ENCODE results near the gene PATJ.
"Not testable (repeated sequence)": the region's sequence is repeated elsewhere in the genome, so short reads cannot be mapped to it uniquely, and the experiment has no call there.

Gene PATJ

GRCh38 chr1:61724506-61724812 lies 17.8 kb upstream of the PATJ start:
- TF ChIP-seq POLR2AphosphoS5 (IDR thresholded peaks at IDR 0.05; ENCODE audit: low read depth) (no peak), SPI1 (IDR thresholded peaks at IDR 0.05; ENCODE audit: borderline replicate concordance, low read depth) (peak; percentile 29; the same call in 1 of the 2 replicates), GABPA (IDR thresholded peaks at IDR 0.05; ENCODE audit: low read depth) (no peak)
- Histone ChIP-seq H3K4me3 (replicated peaks; ENCODE audit: insufficient read depth, low read length) (peak overlapping the region; percentile 86), H3K27me3 (ENCODE audit: insufficient read depth, poor library complexity, severe bottlenecking) (no peaks in the 10 kb centered on the region), H3K27ac (replicated peaks) (peak overlapping the region; percentile 98)
- peak in 1 of 2 experiments; percentile 26 for DNase-seq (ENCODE audit: low read depth in 1 of 2, low spot score in 1 of 2)

GRCh38 chr1:61724813-61725694 lies 17.2 kb upstream of the PATJ start, which contains the start of gene TM2D1:
TM2D1 (minus strand) TSS chr1:61725141; CDS start chr1:61725120, 21 bp downstream.
- H3K27ac ChIP-seq (replicated peaks) = peak within 1 kb of the TSS; percentile 98
- TF ChIP-seq POLR2AphosphoS5 (IDR thresholded peaks at IDR 0.05; ENCODE audit: low read depth) (peak; percentile 97), REST (IDR thresholded peaks at IDR 0.05; ENCODE audit: insufficient replicate concordance, low read depth) (peak; percentile 76), GABPA (IDR thresholded peaks at IDR 0.05; ENCODE audit: low read depth) (peak; percentile 85), CTCF (IDR thresholded peaks at IDR 0.05; ENCODE audit: insufficient read depth, low read length) (no peak), SPI1 (IDR thresholded peaks at IDR 0.05; ENCODE audit: borderline replicate concordance, low read depth) (peak; percentile 87)
- no peaks in the 10 kb centered on the region for H3K27me3 ChIP-seq (ENCODE audit: insufficient read depth, poor library complexity, severe bottlenecking)
- peak; percentile 86 to 91 for DNase-seq (ENCODE audit: low read depth in 1 of 2, low spot score in 1 of 2)
- H3K4me3 ChIP-seq (replicated peaks; ENCODE audit: insufficient read depth, low read length) = peak within 1 kb of the TSS; percentile 86

- Histone ChIP-seq H3K4me3 (replicated peaks; ENCODE audit: insufficient read depth, low read length) (no peak overlapping the region), H3K27me3 (ENCODE audit: insufficient read depth, poor library complexity, severe bottlenecking) (no peaks in the 10 kb centered on the region), H3K27ac (replicated peaks) (no peak overlapping the region)
- no peak for DNase-seq (ENCODE audit: low read depth in 1 of 2, low spot score in 1 of 2)
- TF ChIP-seq SPI1 (IDR thresholded peaks at IDR 0.05; ENCODE audit: borderline replicate concordance, low read depth) (no peak), POLR2AphosphoS5 (IDR thresholded peaks at IDR 0.05; ENCODE audit: low read depth) (no peak), REST (IDR thresholded peaks at IDR 0.05; ENCODE audit: insufficient replicate concordance, low read depth) (no peak), CTCF (IDR thresholded peaks at IDR 0.05; ENCODE audit: insufficient read depth, low read length) (no peak), GABPA (IDR thresholded peaks at IDR 0.05; ENCODE audit: low read depth) (no peak)
Observed at GRCh38 chr1:61727544-61727943, 14.7 kb upstream of the PATJ start.

- not testable (repeated sequence) for H3K27me3 ChIP-seq (ENCODE audit: insufficient read depth, poor library complexity, severe bottlenecking); H3K27ac ChIP-seq (replicated peaks); H3K4me3 ChIP-seq (replicated peaks; ENCODE audit: insufficient read depth, low read length); DNase-seq (ENCODE audit: low read depth in 1 of 2, low spot score in 1 of 2)
Observed at GRCh38 chr1:61730679-61731078, 11.6 kb upstream of the PATJ start.

Data from HL-60 (cell line).